Psoas muscle (tissue), 8 donors: Measurements from ENCODE around the gene URGCP. TPM values are rescaled to one million over a fixed set of nuclear protein-coding genes. Genes with fewer than 3 reads are reported as not detected.

Source experiments
- ATAC-seq, 4 donors: fragments of 200-7000 bp; cut with Tn5 transposase; one replicate each; pipeline ENCODE4 v1.9.1; 2020; ENCODE audit warnings: moderate library complexity in 3 of 4, mild to moderate bottlenecking in 2 of 4
- DNase-seq, 2 donors: peaks; one replicate each; pipeline ENCODE4 v3.0.0-alpha.2; 2020
- H3K27ac ChIP-seq: fragments of 200-600 bp; one replicate; pipeline ENCODE4 v1.8.0; 2022
- H3K27me3 ChIP-seq, 3 donors: fragments of 200-600 bp in 1 of 3; one replicate each; pipeline versions ENCODE4 v1.6.1 to v1.8.0; 2013 to 2022; ENCODE audit warnings: low read length in 2 of 3, mild to moderate bottlenecking in 2 of 3, moderate library complexity in 1 of 3; ENCODE audit not compliant: insufficient read depth in 3 of 3
- H3K36me3 ChIP-seq, 2 donors: fragments of 200-600 bp in 1 of 2; one replicate each; pipeline versions ENCODE4 v1.6.1 to v1.8.0; 2013 to 2022; ENCODE audit warnings: low read depth in 1 of 2, mild to moderate bottlenecking in 1 of 2, moderate library complexity in 1 of 2; ENCODE audit not compliant: insufficient read depth in 1 of 2
- H3K4me1 ChIP-seq: fragments of 200-600 bp; one replicate; pipeline ENCODE4 v1.8.0; 2022
- H3K4me3 ChIP-seq: fragments of 200-600 bp; one replicate; pipeline ENCODE4 v1.8.0; 2022; ENCODE audit warnings: mild to moderate bottlenecking
- H3K9me3 ChIP-seq: fragments of 200-600 bp; one replicate; pipeline ENCODE4 v1.8.0; 2022
- WGBS, 3 donors: extraction: QIAGEN DNeasy Blood & Tissue Kit; methylation state at CpG; one replicate each; pipeline versions ENCODE4 v1.1.6 to v1.1.7; 2013; 5-methylcytosine and 5-hydroxymethylcytosine counted together
- intact Hi-C, 2 donors: fragments of 100-400 bp; cut with DNase I; formaldehyde crosslinking; loops; one replicate each; pipeline versions ENCODE4 v1.11.0 to v1.14.2; 2022
- polyA plus RNA-seq, 3 donors: library from polyadenylated mRNA; stranded (reverse); fragments of 200-250 nt; gene quantifications; one replicate each; pipeline ENCODE4 v1.2.3, GENCODE V29; 2013
- total RNA-seq, 4 donors: library from RNA; stranded (reverse); fragmentation: NEBNext Ultra II Directional in 2 of 4; extraction: Animal tissue kit (Norgen Biotek cat#: 25700) in 2 of 4; gene quantifications; one replicate each; pipeline versions ENCODE4 v1.2.1 to v1.2.4, GENCODE V29; 2021 to 2023
- TF ChIP-seq, protein P1 (sequence below): fragments of 200-600 bp; IDR thresholded peaks from one replicate; pipeline ENCODE4 v1.8.0; 2022; ENCODE audit warnings: antibody characterized with exemption
- donor health status: healthy with polysubstance abuse.
- donor health status: DM: no; HTN: no; CAD: no; lungs with moderate emphysema.
- donor health status: Bipolar disorder and iron deficiency.
- donor health status: healthy.
- donor health status: DM: yes; HTN: yes; CAD: no.
- donor health status: DM: no; HTN: no; CAD: no.
- donor health status: DM: no; HTN: no; CAD: no.
- donor health status: DM: yes; HTN: yes; CAD: no.

The URGCP gene
- total and polyA plus RNA-seq, 7 donors: 19.2 to 54.4 (median 41.3) TPM

DNA sequence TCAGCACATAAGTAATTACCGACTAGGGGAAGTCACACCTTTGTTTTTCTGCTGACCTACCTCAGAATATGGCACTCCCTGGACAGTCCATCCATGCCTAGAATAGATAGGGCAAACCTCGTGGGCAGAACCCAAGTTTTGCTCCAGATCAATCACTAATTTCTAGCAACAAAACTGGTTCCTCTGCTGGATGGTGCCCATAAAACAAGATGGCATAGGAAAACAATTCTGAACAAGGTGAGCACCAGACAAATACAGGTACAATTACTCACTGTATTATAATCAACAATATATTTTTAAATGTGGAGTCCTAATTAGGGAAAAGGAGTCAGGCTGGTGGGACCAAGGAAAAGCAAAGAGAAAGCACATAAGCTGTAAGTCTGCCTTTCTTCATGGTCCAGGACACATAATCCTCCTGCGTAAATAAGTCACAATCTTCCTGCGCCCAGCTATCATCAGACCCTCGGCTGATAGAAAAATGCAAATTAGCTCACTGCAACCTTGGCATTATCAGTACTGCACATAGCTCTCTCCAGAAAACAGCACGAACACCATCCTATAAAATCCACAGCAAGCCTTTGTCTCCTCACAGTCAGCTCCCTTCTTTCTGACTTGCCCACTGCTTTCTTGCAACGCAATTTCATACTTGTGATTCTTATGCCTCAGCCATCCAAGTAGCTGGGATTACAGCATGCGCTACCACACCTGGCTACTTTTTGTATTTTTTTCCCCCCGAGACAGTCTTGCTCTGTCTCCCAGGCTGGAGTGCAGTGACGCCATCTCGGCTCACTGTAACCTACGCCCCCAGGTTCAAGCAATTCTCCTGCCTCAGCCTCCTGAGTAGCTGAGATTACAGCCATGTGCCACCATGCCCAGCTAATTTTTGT, 15.1 kb downstream of the URGCP start:
- H3K9me3 ChIP-seq: no peaks in the 10 kb centered on the region
- H3K36me3 ChIP-seq: peaks cover 3 to 34% of the 10 kb centered on the region in 2 donors
- WGBS, 3 donors: 77 to 88% (median 80%) methylated on average over 12 of the region's 12 CpGs
- H3K27ac ChIP-seq: no peak overlapping the region
- H3K27me3 ChIP-seq: no peaks in the 10 kb centered on the region
- no peak for ATAC-seq
- no peak for DNase-seq
- no peak overlapping the region for H3K4me3 ChIP-seq
- H3K4me1 ChIP-seq: peaks cover 14% of the 10 kb centered on the region
- TF ChIP-seq, protein P1, sequence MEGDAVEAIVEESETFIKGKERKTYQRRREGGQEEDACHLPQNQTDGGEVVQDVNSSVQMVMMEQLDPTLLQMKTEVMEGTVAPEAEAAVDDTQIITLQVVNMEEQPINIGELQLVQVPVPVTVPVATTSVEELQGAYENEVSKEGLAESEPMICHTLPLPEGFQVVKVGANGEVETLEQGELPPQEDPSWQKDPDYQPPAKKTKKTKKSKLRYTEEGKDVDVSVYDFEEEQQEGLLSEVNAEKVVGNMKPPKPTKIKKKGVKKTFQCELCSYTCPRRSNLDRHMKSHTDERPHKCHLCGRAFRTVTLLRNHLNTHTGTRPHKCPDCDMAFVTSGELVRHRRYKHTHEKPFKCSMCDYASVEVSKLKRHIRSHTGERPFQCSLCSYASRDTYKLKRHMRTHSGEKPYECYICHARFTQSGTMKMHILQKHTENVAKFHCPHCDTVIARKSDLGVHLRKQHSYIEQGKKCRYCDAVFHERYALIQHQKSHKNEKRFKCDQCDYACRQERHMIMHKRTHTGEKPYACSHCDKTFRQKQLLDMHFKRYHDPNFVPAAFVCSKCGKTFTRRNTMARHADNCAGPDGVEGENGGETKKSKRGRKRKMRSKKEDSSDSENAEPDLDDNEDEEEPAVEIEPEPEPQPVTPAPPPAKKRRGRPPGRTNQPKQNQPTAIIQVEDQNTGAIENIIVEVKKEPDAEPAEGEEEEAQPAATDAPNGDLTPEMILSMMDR: no peak
- intact Hi-C loops: no loop called here

DNA sequence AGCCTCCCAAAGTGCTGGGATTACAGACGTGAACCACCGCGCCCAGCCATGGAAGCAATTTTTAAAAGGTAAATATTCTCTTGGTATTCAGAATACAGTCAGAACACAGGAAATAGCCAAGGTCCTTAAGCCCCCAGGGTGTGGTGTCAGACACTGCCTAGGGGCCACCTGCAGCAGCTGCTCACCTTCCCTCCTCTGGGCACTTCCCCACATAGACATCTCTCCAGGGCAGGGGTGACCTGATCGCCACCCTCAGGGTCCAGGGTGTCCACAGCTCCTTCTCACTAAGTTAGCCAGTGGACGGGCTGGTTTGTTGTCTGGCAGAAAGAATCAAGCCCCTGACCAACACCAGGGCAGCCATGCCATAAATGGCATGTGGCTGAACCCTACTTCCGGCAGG, 15.9 kb downstream of the URGCP start:
- H3K27me3 ChIP-seq: no peaks in the 10 kb centered on the region
- ATAC-seq (peak in 1 of 4 donors; percentile 23), DNase-seq (no peak)
- TF ChIP-seq, protein P1: no peak
- H3K9me3 ChIP-seq: no peaks in the 10 kb centered on the region
- H3K36me3 ChIP-seq: peaks cover 3 to 37% of the 10 kb centered on the region in 2 donors
- intact Hi-C loops: no loop called here
- H3K4me3 ChIP-seq: no peak overlapping the region
- WGBS, 3 donors: 95 to 96% (median 95%) methylated on average over 6 of the region's 6 CpGs
- H3K27ac ChIP-seq: no peak overlapping the region
- peaks cover 14% of the 10 kb centered on the region for H3K4me1 ChIP-seq

DNA sequence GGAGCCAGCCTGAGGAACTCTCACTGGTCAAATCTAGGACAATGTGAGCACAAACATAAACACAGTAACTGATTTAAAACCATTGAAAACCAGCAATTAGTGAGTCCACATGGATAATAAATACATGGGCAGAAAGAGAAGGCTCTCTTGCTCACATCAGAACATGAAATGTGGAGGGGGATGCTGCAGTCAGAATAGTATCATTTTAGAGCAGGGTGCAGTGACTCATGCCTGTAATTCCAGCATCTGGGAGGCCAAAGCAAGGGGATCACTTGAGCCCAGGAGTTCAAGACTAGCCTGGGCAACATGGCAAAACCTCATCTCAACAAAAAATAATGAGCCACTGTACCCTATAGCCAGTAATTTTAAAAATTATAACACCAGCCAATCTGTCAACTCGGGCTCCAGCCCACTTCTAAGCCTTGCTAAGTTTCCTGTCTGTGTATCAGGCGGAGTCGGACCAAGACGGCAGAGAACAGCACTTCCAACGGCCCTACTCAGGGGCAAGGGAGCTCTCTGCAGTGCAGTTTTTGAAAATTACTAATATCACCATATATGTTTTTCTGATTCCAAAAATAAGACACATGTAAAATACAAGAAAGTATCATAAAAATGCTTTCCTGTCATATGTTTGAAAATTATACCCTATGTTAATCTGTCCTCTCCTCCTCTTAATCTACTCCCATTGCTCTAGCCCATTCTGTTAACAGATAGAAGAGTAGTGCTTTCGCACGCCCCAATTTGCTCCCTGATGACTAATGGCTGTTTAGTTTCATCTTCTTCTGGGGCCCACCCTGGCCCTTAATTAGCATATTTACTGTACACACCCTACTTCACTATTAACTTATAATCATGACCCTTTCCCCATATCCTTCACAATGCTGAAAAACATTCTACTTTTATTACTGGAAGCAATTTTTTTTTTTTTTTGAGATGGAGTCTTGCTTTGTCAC, 17.1 kb downstream of the URGCP start:
- Histone ChIP-seq H3K4me1 (peaks cover 14% of the 10 kb centered on the region), H3K36me3 (peaks cover 5 to 39% of the 10 kb centered on the region in 2 donors), H3K4me3 (no peak overlapping the region), H3K27me3 (no peaks in the 10 kb centered on the region), H3K9me3 (no peaks in the 10 kb centered on the region), H3K27ac (no peak overlapping the region)
- DNase-seq (no peak), ATAC-seq (peak in 2 of 4 donors; percentile 39 to 41)
- WGBS, 3 donors: 80 to 83% (median 83%) methylated on average over 7 of the region's 7 CpGs
- TF ChIP-seq, protein P1: no peak
- intact Hi-C loops: no loop called here

DNA sequence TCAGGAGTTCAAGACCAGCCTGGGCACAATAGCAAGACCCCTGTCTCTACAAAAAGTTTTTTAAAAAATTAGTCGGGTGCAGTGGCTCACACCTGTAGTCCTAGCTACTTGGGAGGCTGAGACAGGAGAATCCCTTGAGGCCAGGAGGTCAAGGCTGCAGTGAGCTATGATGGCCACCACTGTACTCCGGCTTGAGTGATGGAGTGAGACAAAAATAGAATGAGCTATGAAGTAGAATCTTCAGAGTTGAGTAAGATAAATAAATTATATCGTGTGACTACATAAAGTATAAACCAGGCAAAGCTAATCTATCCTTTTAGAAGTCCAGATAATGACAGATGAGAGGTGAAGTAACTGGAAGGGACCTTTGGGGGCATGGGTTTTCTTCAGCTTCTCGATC, 21.8 kb downstream of the URGCP start:
- ATAC-seq (peak; percentile 61 to 82 (median 80)), DNase-seq (no peak)
- no peak overlapping the region for H3K27ac ChIP-seq
- no peaks in the 10 kb centered on the region for H3K27me3 ChIP-seq
- TF ChIP-seq, protein P1: no peak
- peaks cover 5 to 76% of the 10 kb centered on the region in 2 donors for H3K36me3 ChIP-seq
- H3K9me3 ChIP-seq: no peaks in the 10 kb centered on the region
- WGBS, 3 donors: 68 to 87% (median 75%) methylated on average over 4 of the region's 4 CpGs
- H3K4me1 ChIP-seq: peaks cover 5% of the 10 kb centered on the region
- intact Hi-C loops: no loop called here
- no peak overlapping the region for H3K4me3 ChIP-seq
